GM23248 (cell line): Measurements from ENCODE around the gene FOXL1.

Source experiments
- EZH2 ChIP-seq: fragments of 200-600 bp; sonication (generic); IDR thresholded peaks from 2 replicates; pipeline ENCODE4 v1.6.1; 2018; ENCODE audit warnings: antibody characterized with exemption, mild to moderate bottlenecking; ENCODE audit not compliant: insufficient read depth, poor library complexity, severe bottlenecking
- EZH2phosphoT487 ChIP-seq: fragments of 200-600 bp; sonication (generic); IDR thresholded peaks from 2 replicates; pipeline ENCODE4 v1.6.1; 2018; ENCODE audit warnings: antibody characterized with exemption, moderate library complexity, mild to moderate bottlenecking, low read depth; ENCODE audit not compliant: insufficient read depth

DNA sequence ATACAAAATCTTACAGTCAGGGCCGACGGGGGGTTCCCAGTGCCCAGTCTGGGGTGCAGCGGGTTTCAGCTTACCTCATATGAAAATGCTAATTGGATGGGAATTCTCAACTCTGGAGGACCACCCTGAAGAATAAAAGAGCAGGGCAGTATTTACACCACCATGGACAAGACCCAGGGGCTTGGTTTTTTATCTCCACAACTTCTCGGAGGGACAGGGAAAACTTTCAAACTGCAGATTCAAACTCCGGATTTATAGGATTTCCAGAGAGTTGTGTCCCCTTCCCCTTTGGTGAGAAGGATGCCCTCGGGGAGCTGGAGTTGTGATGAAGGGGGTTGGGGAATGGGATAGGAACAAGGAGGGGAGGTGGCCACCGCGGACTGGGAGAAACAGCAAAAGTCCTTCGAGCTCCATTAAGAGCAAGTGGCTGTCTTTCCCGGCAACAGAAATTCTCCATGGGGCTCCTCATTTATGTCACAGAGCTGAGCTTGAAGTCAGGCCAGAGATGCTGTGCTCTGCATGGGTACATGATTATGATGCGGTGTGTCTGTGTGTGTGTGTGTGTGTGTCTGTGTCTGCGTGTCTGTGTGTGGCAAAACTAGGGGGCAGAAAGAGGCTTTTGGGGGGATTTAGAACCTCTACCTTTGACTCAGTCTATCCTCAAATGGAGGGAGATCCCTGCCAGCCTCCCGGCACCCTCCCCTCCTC is 15.7 kb downstream of the FOXL1 start:
- TF ChIP-seq EZH2phosphoT487 (no peak), EZH2 (no peak)
